Dermis blood vessel endothelial cell (primary cell): ENCODE data around the gene PDE4B. TPM values are rescaled to one million over a fixed set of nuclear protein-coding genes. Genes with fewer than 3 reads are reported as not detected.
A peak's percentile ranks its signal among the peaks of the same experiment; 100 is the strongest.

Experiments
- DNase-seq: peaks from one replicate; pipeline ENCODE4 v3.0.0; 2010
- total RNA-seq: library from RNA; depleted of rRNA; stranded (reverse); fragments of >200 nt; gene quantifications from 2 replicates; pipeline ENCODE4 v1.2.3, GENCODE V29; 2014

PDE4B gene
- total RNA-seq, 1 donor from 2014 or later, result 156 TPM

DNA sequence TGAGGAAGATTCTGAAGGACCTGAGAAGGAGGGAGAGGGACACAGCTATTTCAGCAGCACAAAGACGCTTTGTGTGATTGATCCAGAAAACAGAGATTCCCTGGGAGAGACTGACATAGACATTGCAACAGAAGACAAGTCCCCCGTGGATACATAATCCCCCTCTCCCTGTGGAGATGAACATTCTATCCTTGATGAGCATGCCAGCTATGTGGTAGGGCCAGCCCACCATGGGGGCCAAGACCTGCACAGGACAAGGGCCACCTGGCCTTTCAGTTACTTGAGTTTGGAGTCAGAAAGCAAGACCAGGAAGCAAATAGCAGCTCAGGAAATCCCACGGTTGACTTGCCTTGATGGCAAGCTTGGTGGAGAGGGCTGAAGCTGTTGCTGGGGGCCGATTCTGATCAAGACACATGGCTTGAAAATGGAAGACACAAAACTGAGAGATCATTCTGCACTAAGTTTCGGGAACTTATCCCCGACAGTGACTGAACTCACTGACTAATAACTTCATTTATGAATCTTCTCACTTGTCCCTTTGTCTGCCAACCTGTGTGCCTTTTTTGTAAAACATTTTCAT, 579.9 kb downstream of the PDE4B start:
- DNase-seq, result no peak

DNA sequence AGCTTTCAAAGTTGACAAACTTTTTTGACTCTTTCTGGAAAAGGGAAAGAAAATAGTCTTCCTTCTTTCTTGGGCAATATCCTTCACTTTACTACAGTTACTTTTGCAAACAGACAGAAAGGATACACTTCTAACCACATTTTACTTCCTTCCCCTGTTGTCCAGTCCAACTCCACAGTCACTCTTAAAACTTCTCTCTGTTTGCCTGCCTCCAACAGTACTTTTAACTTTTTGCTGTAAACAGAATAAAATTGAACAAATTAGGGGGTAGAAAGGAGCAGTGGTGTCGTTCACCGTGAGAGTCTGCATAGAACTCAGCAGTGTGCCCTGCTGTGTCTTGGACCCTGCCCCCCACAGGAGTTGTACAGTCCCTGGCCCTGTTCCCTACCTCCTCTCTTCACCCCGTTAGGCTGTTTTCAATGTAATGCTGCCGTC, 580.5 kb downstream of the PDE4B start:
- no peak for DNase-seq

GRCh38 chr1:66374148-66374547, 581.5 kb downstream of the PDE4B start:
- no peak for DNase-seq

- DNase-seq, result peak; percentile 49
Observed at GRCh38 chr1:66374561-66375111, 581.9 kb downstream of the PDE4B start.

- DNase-seq, result no peak
Observed at GRCh38 chr1:66375125-66375524, 582.4 kb downstream of the PDE4B start.

DNA sequence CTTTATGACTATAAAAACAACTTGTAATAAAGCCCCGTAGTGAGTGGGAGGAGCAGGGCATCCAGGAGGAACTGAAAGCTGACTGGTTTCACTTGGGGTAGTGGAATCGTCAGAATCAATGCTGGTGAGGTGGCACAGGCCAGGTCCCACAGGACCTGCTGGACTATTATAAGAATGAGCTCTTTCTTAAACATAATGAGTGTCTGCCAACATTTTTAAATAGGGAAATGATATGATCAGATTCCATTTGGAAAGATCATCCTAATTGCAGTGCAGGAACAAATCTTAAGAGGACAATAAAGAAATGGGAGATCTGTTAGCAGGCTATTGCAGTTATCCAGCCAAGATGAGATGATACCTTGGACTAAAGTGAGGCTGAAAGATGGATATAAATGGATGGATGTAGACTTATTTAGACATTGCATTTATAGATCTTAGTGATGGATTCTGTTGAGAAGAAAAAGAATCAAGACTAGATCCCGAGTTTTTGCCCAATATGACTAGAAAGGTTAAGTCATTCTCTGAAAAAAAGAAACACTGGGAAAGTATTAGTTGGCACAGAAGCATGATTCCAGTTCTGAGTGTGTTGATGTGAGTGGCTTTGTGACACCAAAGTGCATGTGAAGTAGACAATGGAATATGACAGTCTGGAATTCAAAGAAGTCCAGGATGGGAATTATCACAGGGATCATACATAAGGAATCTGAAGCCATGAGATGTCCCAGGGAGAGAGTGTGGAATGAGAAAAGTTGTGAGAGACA, 587.9 kb downstream of the PDE4B start:
- peak; percentile 58 for DNase-seq

DNA sequence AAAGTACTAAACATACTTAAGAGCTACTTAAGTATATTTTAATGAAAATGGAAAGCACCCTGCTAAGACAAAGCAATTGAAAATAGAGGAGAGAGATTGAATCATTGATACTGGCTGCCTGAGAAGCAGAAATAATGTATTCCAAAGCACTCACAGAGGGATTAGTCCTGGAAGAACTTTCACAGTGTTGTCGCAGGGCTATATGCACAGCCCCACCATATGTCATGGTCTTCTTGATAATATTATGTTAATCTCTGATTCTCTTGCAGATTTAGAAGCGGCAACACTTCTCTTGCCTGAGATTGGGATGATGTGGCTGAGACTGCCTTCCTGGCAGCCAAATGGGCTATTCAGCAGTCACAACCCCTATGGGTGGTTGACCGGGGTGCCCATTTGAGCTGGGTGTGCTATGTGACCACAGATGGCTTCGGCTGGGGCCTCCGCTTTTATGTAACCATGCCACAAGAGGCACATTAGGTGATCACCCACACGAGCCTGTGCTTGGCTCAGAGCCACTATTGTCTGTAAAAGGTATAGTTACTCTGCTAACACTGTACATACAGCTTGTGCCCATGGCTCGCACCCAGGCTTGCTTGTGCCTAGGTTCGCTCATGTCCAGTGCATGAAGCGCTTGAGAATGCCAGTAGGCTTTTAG, 589.1 kb downstream of the PDE4B start:
- no peak for DNase-seq

DNA sequence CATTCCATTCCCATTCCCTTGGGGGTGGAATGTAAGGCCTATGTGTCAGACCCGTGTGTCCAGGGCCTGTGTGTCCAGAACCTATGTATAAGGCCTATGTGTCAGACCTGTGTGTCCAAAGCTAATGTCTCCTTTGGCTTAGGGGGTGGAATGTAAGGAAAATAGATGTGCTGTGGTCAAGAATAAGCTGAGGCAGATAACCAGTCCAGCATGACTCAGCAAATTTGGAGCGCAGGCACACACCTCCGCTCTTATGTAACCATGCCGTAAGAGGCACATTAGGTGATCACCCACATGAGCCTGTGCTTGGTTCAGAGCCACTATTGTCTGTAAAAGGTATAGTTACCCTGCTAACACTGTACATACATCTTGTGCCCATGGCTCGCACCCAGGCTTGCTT, 590.5 kb downstream of the PDE4B start:
- no peak for DNase-seq

DNA sequence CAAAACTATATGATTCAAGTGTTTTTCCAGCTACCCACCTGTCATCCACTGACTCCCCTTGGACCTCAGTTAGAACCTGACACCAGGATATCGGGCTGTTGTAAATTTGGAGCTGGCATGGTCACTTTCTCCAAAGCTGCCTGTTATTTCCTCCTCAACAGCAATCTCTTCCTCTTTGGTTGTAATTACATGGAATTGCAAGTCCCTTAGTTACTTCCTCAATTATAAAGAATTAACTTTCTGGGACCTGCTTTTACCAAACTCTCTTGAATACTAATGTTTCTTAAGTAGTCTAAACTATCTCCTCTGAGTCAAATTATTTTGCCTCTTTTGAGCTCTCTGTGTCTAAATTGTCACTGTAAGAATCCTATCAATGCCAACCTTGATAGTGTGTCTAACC, 590.9 kb downstream of the PDE4B start:
- DNase-seq, result no peak

- DNase-seq, result no peak
Observed at GRCh38 chr1:66384258-66384921, 591.7 kb downstream of the PDE4B start.

GRCh38 chr1:66386712-66387111, 594.0 kb downstream of the PDE4B start:
- no peak for DNase-seq

DNA sequence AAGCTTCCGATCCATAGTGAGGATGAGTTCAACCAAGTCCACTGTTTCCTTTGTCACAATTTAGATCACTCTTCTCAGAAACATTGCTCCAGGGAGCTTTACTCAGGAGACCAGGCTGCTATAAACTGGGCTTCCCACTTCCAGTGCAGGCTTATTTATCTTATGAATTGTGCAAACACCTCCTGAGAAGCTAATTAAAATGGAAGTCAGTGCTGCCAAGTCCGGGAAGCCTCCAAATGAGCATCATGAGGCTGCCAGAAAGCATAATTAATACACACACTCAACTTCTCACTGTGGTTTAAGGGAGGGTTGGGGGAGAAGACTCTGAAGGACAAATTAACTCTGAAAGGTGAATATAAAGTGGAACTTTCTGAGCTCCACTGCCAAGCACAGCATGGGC, 596.2 kb downstream of the PDE4B start:
- no peak for DNase-seq

GRCh38 chr1:66393586-66394287, 601.0 kb downstream of the PDE4B start:
- DNase-seq, result no peak

- DNase-seq, result no peak
Observed at GRCh38 chr1:66394603-66395002, 601.9 kb downstream of the PDE4B start.

DNA sequence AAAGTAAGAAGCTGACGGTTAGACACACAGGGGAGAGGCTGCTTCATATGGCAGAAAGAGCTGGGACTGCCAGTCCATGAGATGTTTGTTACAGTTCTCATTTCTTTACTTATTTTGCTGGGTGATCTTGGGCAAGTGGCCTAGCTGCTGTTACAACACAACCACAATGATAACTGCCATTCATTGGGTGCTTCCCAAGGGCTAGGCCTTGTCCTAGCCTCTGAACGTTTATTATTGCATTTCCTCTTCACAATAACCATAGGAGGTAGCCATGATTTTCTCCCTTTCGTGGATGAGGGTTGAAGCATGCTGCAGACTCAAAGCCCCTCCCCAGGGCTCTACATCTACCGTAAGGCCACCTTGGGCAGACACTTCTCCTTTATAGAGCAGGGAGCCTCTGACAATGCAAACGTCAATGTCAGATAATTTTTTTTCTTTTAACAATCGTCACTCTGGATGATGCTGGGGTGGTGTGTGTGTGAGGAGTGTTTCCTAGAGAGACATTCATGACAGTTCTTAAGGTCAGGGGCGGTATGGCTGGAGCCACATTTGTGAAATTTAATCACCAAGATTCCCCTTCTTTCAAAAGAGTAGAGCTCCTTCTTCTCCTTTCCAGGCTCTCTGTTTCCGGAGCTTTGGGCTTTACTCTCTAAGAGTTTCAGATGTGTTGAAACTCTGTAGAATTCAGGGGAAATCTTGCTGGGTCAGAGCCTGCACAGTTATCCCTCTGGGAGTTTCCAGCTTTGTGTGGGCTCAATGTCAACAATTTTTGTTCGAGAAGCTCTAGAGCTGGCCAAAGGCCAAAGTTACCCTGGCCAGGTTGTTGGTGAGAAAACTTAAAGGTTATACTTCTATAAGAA, 602.7 kb downstream of the PDE4B start:
- DNase-seq, result no peak

DNA sequence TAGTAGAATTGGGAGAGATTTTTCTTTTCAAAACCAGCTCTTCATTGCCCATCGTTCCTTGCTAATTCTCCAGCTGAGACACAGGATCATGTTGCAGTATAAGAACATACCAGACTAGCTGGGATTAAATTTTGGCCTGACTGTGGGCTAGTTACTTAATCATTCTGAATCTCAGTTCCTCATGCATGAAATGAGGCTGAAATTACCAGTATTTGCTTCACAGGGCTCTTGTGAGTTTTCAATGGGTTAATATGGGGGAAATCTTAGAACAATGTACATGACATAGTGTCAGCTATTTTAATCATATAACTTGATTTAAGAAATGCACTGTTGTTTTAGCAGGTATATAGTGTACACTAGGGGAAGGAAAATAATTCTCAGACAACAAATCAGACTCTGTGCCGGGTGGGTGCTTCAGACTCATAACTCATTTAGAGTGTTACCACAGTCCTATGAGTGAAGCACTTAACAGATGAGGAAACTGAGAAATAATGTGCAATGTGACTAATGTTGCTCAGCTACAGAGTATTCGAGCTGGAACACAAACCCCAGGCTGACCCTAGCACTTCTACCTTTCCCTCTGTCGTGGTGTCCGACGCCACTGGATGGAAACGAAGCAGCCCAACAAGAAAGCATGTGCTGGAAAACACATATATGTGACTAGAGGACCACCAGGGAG, 603.7 kb downstream of the PDE4B start:
- no peak for DNase-seq

GRCh38 chr1:66397192-66397591, 604.5 kb downstream of the PDE4B start:
- no peak for DNase-seq

DNA sequence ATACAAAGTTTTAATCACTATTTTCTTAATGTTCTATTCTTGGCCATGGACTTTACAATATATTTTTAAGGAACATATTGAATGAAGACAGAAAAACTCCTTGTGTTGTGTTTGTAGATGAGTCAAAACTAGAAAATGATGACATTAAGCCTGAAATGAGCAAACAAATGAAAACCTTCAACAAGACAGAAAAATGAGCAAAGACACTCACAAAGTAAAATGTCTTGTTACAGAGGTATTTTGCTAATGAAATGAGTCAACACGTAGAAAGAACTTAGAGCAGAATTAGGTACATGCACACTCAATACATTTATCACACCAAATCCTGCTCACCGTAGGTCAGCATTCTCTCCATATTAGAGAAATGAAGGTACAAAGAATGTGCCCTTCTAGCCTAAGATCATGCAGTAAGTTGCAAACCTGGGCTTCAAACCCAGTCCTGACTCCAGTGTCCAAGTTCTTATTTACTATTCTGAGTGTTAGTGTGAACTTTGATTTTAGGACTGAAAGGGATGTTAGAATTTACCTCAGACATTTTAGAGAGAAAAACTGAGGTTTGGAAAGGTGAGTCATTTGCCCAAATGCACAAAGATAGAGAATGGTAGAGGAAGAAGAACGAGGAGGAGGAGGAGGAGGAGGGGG, 607.3 kb downstream of the PDE4B start:
- DNase-seq, result no peak

DNA sequence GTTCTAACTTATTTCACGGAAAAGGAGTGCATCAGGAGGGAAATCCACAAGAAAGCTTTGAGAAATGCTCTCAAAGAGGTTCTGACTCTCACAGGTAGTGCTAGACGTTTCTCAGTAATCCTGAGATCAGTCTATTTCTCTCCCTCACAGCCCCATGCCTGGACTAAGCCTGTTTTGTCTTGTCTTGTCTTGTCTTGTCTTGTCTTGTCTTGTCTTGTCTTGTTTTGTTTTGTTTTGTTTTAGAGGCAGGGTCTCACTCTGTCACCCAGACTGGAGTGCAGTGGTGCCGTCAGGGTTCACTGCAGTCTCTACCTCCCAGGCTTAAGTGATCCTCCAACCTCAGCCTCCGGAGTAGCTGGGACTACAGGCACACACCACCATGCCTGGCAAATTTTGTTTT, 608.0 kb downstream of the PDE4B start:
- no peak for DNase-seq

- DNase-seq, result no peak
Observed at GRCh38 chr1:66401244-66401643, 608.5 kb downstream of the PDE4B start.
